WERI-Rb-1 (cell line): ENCODE data around the gene FEZ2.
A peak's percentile ranks its signal among the peaks of the same experiment; 100 is the strongest.

Experiments used
- DNase-seq: peaks from one replicate; pipeline ENCODE4 v3.0.0-alpha.2; 2020
- H3K27ac ChIP-seq: fragments of 250-450 bp; sonication (Bioruptor Pico); 2 replicates; pipeline ENCODE4 v1.5.1; 2020; ENCODE audit warnings: mild to moderate bottlenecking, moderate library complexity
- H3K27me3 ChIP-seq: fragments of 250-450 bp; sonication (Bioruptor Pico); 2 replicates; pipeline ENCODE4 v1.5.1; 2021; ENCODE audit warnings: mild to moderate bottlenecking, low read depth, moderate library complexity; ENCODE audit not compliant: insufficient read depth, severe bottlenecking
- H3K36me3 ChIP-seq: fragments of 250-450 bp; sonication (Bioruptor Pico); 2 replicates; pipeline ENCODE4 v1.5.1; 2020; ENCODE audit warnings: mild to moderate bottlenecking, moderate library complexity
- H3K4me3 ChIP-seq: 2 replicates; pipeline ENCODE4 v1.5.1; 2011; ENCODE audit warnings: low read depth, mild to moderate bottlenecking, control low read depth, low read length
- H3K9me3 ChIP-seq: fragments of 250-450 bp; sonication (Bioruptor Pico); 2 replicates; pipeline ENCODE4 v1.5.1; 2021; ENCODE audit warnings: mild to moderate bottlenecking, moderate library complexity; ENCODE audit not compliant: severe bottlenecking
- TF ChIP-seq, protein P1 (sequence below): IDR thresholded peaks from 2 replicates; pipeline ENCODE4 v1.5.1; 2011; ENCODE audit warnings: low read depth, mild to moderate bottlenecking, control low read depth, inconsistent platforms, low read length

Gene FEZ2

GRCh38 chr2:36515538-36515937, 82.4 kb downstream of the FEZ2 start:
- H3K27ac ChIP-seq, result no peak overlapping the region
- TF ChIP-seq, protein P1, sequence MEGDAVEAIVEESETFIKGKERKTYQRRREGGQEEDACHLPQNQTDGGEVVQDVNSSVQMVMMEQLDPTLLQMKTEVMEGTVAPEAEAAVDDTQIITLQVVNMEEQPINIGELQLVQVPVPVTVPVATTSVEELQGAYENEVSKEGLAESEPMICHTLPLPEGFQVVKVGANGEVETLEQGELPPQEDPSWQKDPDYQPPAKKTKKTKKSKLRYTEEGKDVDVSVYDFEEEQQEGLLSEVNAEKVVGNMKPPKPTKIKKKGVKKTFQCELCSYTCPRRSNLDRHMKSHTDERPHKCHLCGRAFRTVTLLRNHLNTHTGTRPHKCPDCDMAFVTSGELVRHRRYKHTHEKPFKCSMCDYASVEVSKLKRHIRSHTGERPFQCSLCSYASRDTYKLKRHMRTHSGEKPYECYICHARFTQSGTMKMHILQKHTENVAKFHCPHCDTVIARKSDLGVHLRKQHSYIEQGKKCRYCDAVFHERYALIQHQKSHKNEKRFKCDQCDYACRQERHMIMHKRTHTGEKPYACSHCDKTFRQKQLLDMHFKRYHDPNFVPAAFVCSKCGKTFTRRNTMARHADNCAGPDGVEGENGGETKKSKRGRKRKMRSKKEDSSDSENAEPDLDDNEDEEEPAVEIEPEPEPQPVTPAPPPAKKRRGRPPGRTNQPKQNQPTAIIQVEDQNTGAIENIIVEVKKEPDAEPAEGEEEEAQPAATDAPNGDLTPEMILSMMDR, result no peak
- no peak overlapping the region for H3K4me3 ChIP-seq
- H3K9me3 ChIP-seq, result no peaks in the 10 kb centered on the region
- DNase-seq, result no peak
- H3K27me3 ChIP-seq, result no peaks in the 10 kb centered on the region
- no peaks in the 10 kb centered on the region for H3K36me3 ChIP-seq

GRCh38 chr2:36513661-36514060, 84.3 kb downstream of the FEZ2 start:
- H3K27me3 ChIP-seq, result no peaks in the 10 kb centered on the region
- H3K4me3 ChIP-seq, result no peak overlapping the region
- no peak for DNase-seq
- H3K27ac ChIP-seq, result no peak overlapping the region
- no peaks in the 10 kb centered on the region for H3K9me3 ChIP-seq
- TF ChIP-seq, protein P1, result no peak
- H3K36me3 ChIP-seq, result no peaks in the 10 kb centered on the region

DNA sequence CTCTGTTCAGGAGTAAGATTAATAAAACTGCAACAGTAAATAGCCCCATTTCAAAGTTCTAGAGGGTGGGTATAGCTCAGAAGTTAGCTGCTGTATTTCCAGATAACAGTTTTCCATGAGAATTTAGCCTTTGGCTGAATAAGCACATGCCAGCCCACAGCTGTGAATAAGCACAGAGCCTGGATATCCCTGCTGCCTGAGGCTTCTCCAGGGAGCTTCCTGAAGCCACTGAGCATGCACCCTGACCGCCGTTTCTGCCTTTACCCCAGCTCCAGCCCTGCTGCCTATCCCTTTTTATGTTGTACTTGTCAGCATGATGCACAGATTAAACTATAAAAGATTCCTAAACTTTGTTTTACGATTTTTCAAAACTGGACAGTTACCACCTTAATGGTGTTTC, 85.3 kb downstream of the FEZ2 start:
- no peaks in the 10 kb centered on the region for H3K27me3 ChIP-seq
- H3K9me3 ChIP-seq, result no peaks in the 10 kb centered on the region
- H3K36me3 ChIP-seq, result no peaks in the 10 kb centered on the region
- TF ChIP-seq, protein P1, result no peak
- H3K4me3 ChIP-seq, result no peak overlapping the region
- no peak overlapping the region for H3K27ac ChIP-seq
- no peak for DNase-seq

GRCh38 chr2:36511858-36512603, 85.9 kb downstream of the FEZ2 start:
- no peaks in the 10 kb centered on the region for H3K9me3 ChIP-seq
- TF ChIP-seq, protein P1, result no peak
- no peaks in the 10 kb centered on the region for H3K36me3 ChIP-seq
- H3K4me3 ChIP-seq, result no peak overlapping the region
- no peaks in the 10 kb centered on the region for H3K27me3 ChIP-seq
- H3K27ac ChIP-seq, result no peak overlapping the region
- no peak for DNase-seq

GRCh38 chr2:36509075-36509474, 88.9 kb downstream of the FEZ2 start:
- TF ChIP-seq, protein P1, result no peak
- Histone ChIP-seq H3K9me3 (no peaks in the 10 kb centered on the region), H3K36me3 (no peaks in the 10 kb centered on the region), H3K27ac (no peak overlapping the region), H3K4me3 (no peak overlapping the region), H3K27me3 (no peaks in the 10 kb centered on the region)
- no peak for DNase-seq

DNA sequence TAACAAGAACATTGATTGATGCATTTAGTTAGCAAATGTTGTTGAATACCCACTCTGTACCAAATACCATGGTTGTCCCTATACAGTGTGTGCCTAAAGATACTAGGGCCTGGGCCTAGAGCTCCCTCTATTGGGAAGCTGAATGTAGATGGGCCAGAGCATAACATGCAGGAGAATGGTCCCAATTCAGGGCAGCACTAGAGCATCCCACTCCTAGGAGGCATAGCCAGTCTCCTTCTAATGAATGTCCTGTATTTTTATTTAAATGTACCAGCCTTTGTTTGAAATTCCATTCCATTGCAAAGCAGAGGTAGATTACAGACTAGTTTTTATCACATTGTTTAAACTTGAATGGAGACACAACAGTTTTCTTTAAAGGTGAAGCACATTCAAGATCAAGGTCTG, 90.6 kb downstream of the FEZ2 start:
- no peaks in the 10 kb centered on the region for H3K9me3 ChIP-seq
- no peaks in the 10 kb centered on the region for H3K27me3 ChIP-seq
- H3K36me3 ChIP-seq, result no peaks in the 10 kb centered on the region
- H3K27ac ChIP-seq, result no peak overlapping the region
- TF ChIP-seq, protein P1, result peak; percentile 85
- peak; percentile 68 for DNase-seq
- H3K4me3 ChIP-seq, result no peak overlapping the region
